ENCODE measurements around the gene MBNL2.

MBNL2 gene

GRCh38 chr13:97234742-97235141, 12.6 kb downstream of the MBNL2 start:
- TF ChIP-seq CTCF (conservative IDR thresholded peaks at IDR 0.05): no peak
- no peak overlapping the region for H3K27ac ChIP-seq

GRCh38 chr13:97235549-97236231, 13.6 kb downstream of the MBNL2 start:
- no peak for TF ChIP-seq CTCF (conservative IDR thresholded peaks at IDR 0.05)
- H3K27ac ChIP-seq: no peak overlapping the region

GRCh38 chr13:97237388-97237787, 15.3 kb downstream of the MBNL2 start:
- TF ChIP-seq CTCF (conservative IDR thresholded peaks at IDR 0.05): no peak
- H3K27ac ChIP-seq: no peak overlapping the region

- H3K27ac ChIP-seq: no peak overlapping the region
- TF ChIP-seq CTCF (conservative IDR thresholded peaks at IDR 0.05): no peak
Measured at GRCh38 chr13:97238432-97238831, 16.3 kb downstream of the MBNL2 start.

GRCh38 chr13:97238883-97239282, 16.8 kb downstream of the MBNL2 start:
- TF ChIP-seq CTCF (conservative IDR thresholded peaks at IDR 0.05): no peak
- no peak overlapping the region for H3K27ac ChIP-seq

- no peak for TF ChIP-seq CTCF (conservative IDR thresholded peaks at IDR 0.05)
- no peak overlapping the region for H3K27ac ChIP-seq
Measured at GRCh38 chr13:97239306-97239705, 17.2 kb downstream of the MBNL2 start.

GRCh38 chr13:97239943-97240787, 18.0 kb downstream of the MBNL2 start:
- no peak overlapping the region for H3K27ac ChIP-seq
- no peak for TF ChIP-seq CTCF (conservative IDR thresholded peaks at IDR 0.05)
